ENCODE results near the gene F10. TPM values are rescaled to one million over a fixed set of nuclear protein-coding genes. Genes with fewer than 3 reads are reported as not detected.

Gene F10
- total RNA-seq, 1 experiment from 2014 or later = not detected

GRCh38 chr13:113178896-113179167 is 56.2 kb downstream of the F10 start:
- H3K36me3 ChIP-seq (ENCODE audit: insufficient read depth, low read length, poor library complexity, severe bottlenecking) = peaks cover 74% of the 10 kb centered on the region
- BruUV-seq (replicated peaks) = no TSS peak
- H3K27me3 ChIP-seq (replicated peaks; ENCODE audit: insufficient read depth, low read depth, low read length, poor library complexity) = no peaks in the 10 kb centered on the region
- H3K4me1 ChIP-seq (ENCODE audit: insufficient read depth, low read length, poor library complexity, severe bottlenecking) = no peaks in the 10 kb centered on the region
- TF ChIP-seq EZH2 (IDR thresholded peaks at IDR 0.05; ENCODE audit: borderline replicate concordance, low read depth, low read length, poor library complexity, severe bottlenecking) (no peak), CTCF (conservative IDR thresholded peaks at IDR 0.05; ENCODE audit: low read depth, low read length) (no peak)
- H3K9me3 ChIP-seq (ENCODE audit: low read depth, low read length, poor library complexity, severe bottlenecking) = no peaks in the 10 kb centered on the region
- DNase-seq (ENCODE audit: low spot score) = no peak
- no peak overlapping the region for H3K27ac ChIP-seq (ENCODE audit: low read depth, low read length, poor library complexity, severe bottlenecking)
- H3K4me3 ChIP-seq (ENCODE audit: low read depth, low read length, poor library complexity, severe bottlenecking) = no peak overlapping the region
- intact Hi-C loops (cut with micrococcal nuclease; ENCODE audit: unreplicated experiment) = no loop called here
- POLR2A ChIA-PET (ENCODE audit: low non-redundant PET) = no interaction called here
- CTCF ChIA-PET = no interaction called here

GRCh38 chr13:113179374-113180230 is 57.0 kb downstream of the F10 start:
- Histone ChIP-seq H3K9me3 (ENCODE audit: low read depth, low read length, poor library complexity, severe bottlenecking) (no peaks in the 10 kb centered on the region), H3K27ac (ENCODE audit: low read depth, low read length, poor library complexity, severe bottlenecking) (no peak overlapping the region), H3K27me3 (replicated peaks; ENCODE audit: insufficient read depth, low read depth, low read length, poor library complexity) (no peaks in the 10 kb centered on the region), H3K4me3 (ENCODE audit: low read depth, low read length, poor library complexity, severe bottlenecking) (no peak overlapping the region), H3K36me3 (ENCODE audit: insufficient read depth, low read length, poor library complexity, severe bottlenecking) (peaks cover 74% of the 10 kb centered on the region), H3K4me1 (ENCODE audit: insufficient read depth, low read length, poor library complexity, severe bottlenecking) (no peaks in the 10 kb centered on the region)
- intact Hi-C loops (cut with micrococcal nuclease; ENCODE audit: unreplicated experiment) = no loop called here
- TF ChIP-seq EZH2 (IDR thresholded peaks at IDR 0.05; ENCODE audit: borderline replicate concordance, low read depth, low read length, poor library complexity, severe bottlenecking) (no peak), CTCF (conservative IDR thresholded peaks at IDR 0.05; ENCODE audit: low read depth, low read length) (no peak)
- no TSS peak for BruUV-seq (replicated peaks)
- ChIA-PET CTCF (no interaction called here), POLR2A (ENCODE audit: low non-redundant PET) (interaction anchor here (0.6 kb wide), 1 partner anchor 15 kb away, joined by 4 read pairs; no protein-coding TSS in a partner anchor)
- no peak for DNase-seq (ENCODE audit: low spot score)

GRCh38 chr13:113182046-113182445 is 59.4 kb downstream of the F10 start:
- Histone ChIP-seq H3K4me3 (ENCODE audit: low read depth, low read length, poor library complexity, severe bottlenecking) (no peak overlapping the region), H3K27me3 (replicated peaks; ENCODE audit: insufficient read depth, low read depth, low read length, poor library complexity) (no peaks in the 10 kb centered on the region), H3K36me3 (ENCODE audit: insufficient read depth, low read length, poor library complexity, severe bottlenecking) (peaks cover 66% of the 10 kb centered on the region), H3K9me3 (ENCODE audit: low read depth, low read length, poor library complexity, severe bottlenecking) (no peaks in the 10 kb centered on the region), H3K4me1 (ENCODE audit: insufficient read depth, low read length, poor library complexity, severe bottlenecking) (peaks cover 1% of the 10 kb centered on the region), H3K27ac (ENCODE audit: low read depth, low read length, poor library complexity, severe bottlenecking) (no peak overlapping the region)
- intact Hi-C loops (cut with micrococcal nuclease; ENCODE audit: unreplicated experiment) = no loop called here
- no TSS peak for BruUV-seq (replicated peaks)
- no peak for TF ChIP-seq EZH2 (IDR thresholded peaks at IDR 0.05; ENCODE audit: borderline replicate concordance, low read depth, low read length, poor library complexity, severe bottlenecking)
- no peak for DNase-seq (ENCODE audit: low spot score)
- CTCF ChIA-PET = no interaction called here
- POLR2A ChIA-PET (ENCODE audit: low non-redundant PET) = no interaction called here

Data from A673 (cell line).